Measurements from ENCODE around the gene ST3GAL6.

The ST3GAL6 gene

DNA sequence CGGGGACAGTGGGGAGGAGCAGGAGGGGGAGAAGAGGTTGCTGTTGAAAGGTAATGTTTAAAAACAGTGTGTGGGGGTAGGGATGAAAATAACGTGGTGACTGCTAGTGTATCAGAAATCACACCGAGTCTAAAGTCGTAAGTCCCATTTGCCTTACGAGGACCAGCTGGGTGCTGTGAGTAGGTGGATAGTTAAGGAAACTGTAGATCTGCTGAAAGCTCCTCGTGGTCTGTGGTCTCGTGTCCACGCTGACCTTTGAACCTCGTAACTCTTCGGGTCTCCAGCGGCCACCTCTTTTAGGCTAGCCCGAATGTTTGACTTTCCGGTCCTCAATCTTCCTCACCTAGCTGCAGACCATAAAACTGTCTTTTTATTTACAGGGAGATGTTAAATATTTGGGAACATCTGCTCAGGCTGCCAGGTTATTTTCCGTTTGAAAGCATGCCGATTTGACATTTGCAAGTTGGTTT is 29.3 kb upstream of the ST3GAL6 start:
- H3K36me3 ChIP-seq (replicated peaks in 1 of 2; ENCODE audit: control insufficient read depth in 2 of 2, insufficient read depth in 2 of 2, low read length in 2 of 2) = no peaks in the 10 kb centered on the region
- DNase-seq (ENCODE audit: low spot score) = peak; percentile 8
- peak overlapping the region in 1 of 2 donors; percentile 61 for H3K4me3 ChIP-seq (ENCODE audit: low read length in 2 of 2)
- no peak overlapping the region for H3K27ac ChIP-seq (replicated peaks; ENCODE audit: low read length)
- no peak overlapping the region for H3K18ac ChIP-seq (ENCODE audit: low read length)
- no peak overlapping the region for H2BK15ac ChIP-seq (ENCODE audit: low read length)
- H2BK120ac ChIP-seq (ENCODE audit: low read depth, low read length) = no peak overlapping the region
- no peak overlapping the region for H3K14ac ChIP-seq (ENCODE audit: low read length)
- H3K4me1 ChIP-seq (ENCODE audit: control insufficient read depth in 2 of 2, insufficient read depth in 1 of 2, low read depth in 1 of 2, low read length in 2 of 2) = peaks cover 2 to 4% of the 10 kb centered on the region in 2 donors
- no peak overlapping the region for H3K23ac ChIP-seq (ENCODE audit: low read depth, low read length, poor library complexity)
- no peak overlapping the region for H2BK12ac ChIP-seq (ENCODE audit: low read length)
- no peak overlapping the region for H2BK5ac ChIP-seq (ENCODE audit: low read length)
- no peak overlapping the region for H2AK5ac ChIP-seq (ENCODE audit: low read depth, low read length)
- no peak overlapping the region for H3K9ac ChIP-seq (ENCODE audit: low read depth, low read length, poor library complexity)
- no peak overlapping the region for H3K4ac ChIP-seq (ENCODE audit: low read length)
- no peak overlapping the region for H4K91ac ChIP-seq (ENCODE audit: low read depth, low read length, poor library complexity)
- H2AFZ ChIP-seq (ENCODE audit: low read length) = peak overlapping the region; percentile 99
- peaks cover 0 to 2% (median 0%) of the 10 kb centered on the region in 3 experiments for H3K27me3 ChIP-seq (ENCODE audit: control insufficient read depth in 3 of 3, insufficient read depth in 3 of 3, low read depth in 1 of 3, low read length in 3 of 3)
- no peaks in the 10 kb centered on the region for H3K79me1 ChIP-seq (ENCODE audit: low read depth, low read length)
- peak overlapping the region; percentile 85 for H3K4me2 ChIP-seq (ENCODE audit: insufficient read depth, low read length, poor library complexity, severe bottlenecking)
- WGBS, 2 donors (ENCODE audit: extremely low coverage in 2 of 2, insufficient read length in 2 of 2, insufficient replicate concordance in 1 of 2) = no CpG with 5 or more reads among the region's 15 CpGs
- H4K8ac ChIP-seq (ENCODE audit: low read depth, low read length) = no peak overlapping the region
- H3K9me3 ChIP-seq (replicated peaks in 1 of 2; ENCODE audit: control insufficient read depth in 2 of 2, insufficient read depth in 1 of 2, low read depth in 1 of 2, low read length in 2 of 2) = no peaks in the 10 kb centered on the region

DNA sequence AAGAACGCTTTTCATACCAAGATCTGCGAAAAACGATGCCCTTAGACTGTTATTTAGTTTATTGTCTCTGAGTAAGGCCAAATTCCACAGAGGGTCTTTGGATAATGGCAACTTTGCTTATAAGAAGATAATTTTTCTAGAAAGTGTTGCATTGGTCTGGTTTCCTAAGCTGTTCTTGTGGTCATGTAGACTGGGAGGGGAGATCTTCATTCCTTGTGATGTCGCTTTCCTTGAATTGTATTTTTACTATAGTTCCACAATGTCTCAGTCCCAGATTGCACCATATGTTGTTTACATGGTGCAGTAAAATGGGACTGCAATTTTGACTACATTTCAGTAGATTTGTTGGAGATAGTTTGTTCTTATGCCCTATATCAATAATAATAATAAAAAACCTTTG is 28.8 kb upstream of the ST3GAL6 start:
- Histone ChIP-seq H2BK120ac (ENCODE audit: low read depth, low read length) (no peak overlapping the region), H3K4ac (ENCODE audit: low read length) (no peak overlapping the region), H3K9me3 (replicated peaks in 1 of 2; ENCODE audit: control insufficient read depth in 2 of 2, insufficient read depth in 1 of 2, low read depth in 1 of 2, low read length in 2 of 2) (no peaks in the 10 kb centered on the region), H4K8ac (ENCODE audit: low read depth, low read length) (no peak overlapping the region), H3K18ac (ENCODE audit: low read length) (no peak overlapping the region), H2BK5ac (ENCODE audit: low read length) (no peak overlapping the region), H3K4me3 (ENCODE audit: low read length in 2 of 2) (peak overlapping the region in 1 of 2 donors; percentile 61), H2BK12ac (ENCODE audit: low read length) (no peak overlapping the region), H3K9ac (ENCODE audit: low read depth, low read length, poor library complexity) (no peak overlapping the region), H3K14ac (ENCODE audit: low read length) (no peak overlapping the region), H3K79me1 (ENCODE audit: low read depth, low read length) (no peaks in the 10 kb centered on the region), H3K23ac (ENCODE audit: low read depth, low read length, poor library complexity) (no peak overlapping the region), H2AK5ac (ENCODE audit: low read depth, low read length) (no peak overlapping the region), H4K91ac (ENCODE audit: low read depth, low read length, poor library complexity) (no peak overlapping the region), H3K36me3 (replicated peaks in 1 of 2; ENCODE audit: control insufficient read depth in 2 of 2, insufficient read depth in 2 of 2, low read length in 2 of 2) (no peaks in the 10 kb centered on the region), H2AFZ (ENCODE audit: low read length) (no peak overlapping the region), H3K27ac (replicated peaks; ENCODE audit: low read length) (no peak overlapping the region), H2BK15ac (ENCODE audit: low read length) (no peak overlapping the region), H3K27me3 (ENCODE audit: control insufficient read depth in 3 of 3, insufficient read depth in 3 of 3, low read depth in 1 of 3, low read length in 3 of 3) (peaks cover 0 to 2% (median 0%) of the 10 kb centered on the region in 3 experiments), H3K4me2 (ENCODE audit: insufficient read depth, low read length, poor library complexity, severe bottlenecking) (peak overlapping the region; percentile 85), H3K4me1 (ENCODE audit: control insufficient read depth in 2 of 2, insufficient read depth in 1 of 2, low read depth in 1 of 2, low read length in 2 of 2) (peaks cover 2 to 4% of the 10 kb centered on the region in 2 donors)
- DNase-seq (ENCODE audit: low spot score) = no peak
- no CpG with 5 or more reads among the region's 4 CpGs for WGBS, 2 donors (ENCODE audit: extremely low coverage in 2 of 2, insufficient read length in 2 of 2, insufficient replicate concordance in 1 of 2)

DNA sequence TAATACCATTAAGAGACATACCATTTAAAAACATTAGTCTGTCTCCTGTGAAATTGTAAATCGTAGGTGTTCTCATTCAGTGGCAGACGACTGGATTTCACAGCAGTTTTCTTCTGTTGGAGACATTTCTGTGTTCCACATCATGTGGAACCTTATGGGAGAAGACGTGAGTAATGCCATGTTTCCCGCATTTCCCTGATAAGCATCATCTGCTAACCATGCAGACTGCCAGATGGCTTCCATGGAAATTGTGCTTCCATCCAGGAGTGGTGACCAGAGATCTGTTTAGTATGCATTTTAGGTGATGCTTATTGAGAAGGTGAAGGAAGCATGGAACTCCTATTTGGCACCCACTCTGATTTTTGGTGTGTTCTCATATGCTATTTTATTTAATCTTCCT is 28.4 kb upstream of the ST3GAL6 start:
- no peak overlapping the region for H3K4ac ChIP-seq (ENCODE audit: low read length)
- H3K27me3 ChIP-seq (ENCODE audit: control insufficient read depth in 3 of 3, insufficient read depth in 3 of 3, low read depth in 1 of 3, low read length in 3 of 3) = peaks cover 0 to 2% (median 0%) of the 10 kb centered on the region in 3 experiments
- no peaks in the 10 kb centered on the region for H3K36me3 ChIP-seq (replicated peaks in 1 of 2; ENCODE audit: control insufficient read depth in 2 of 2, insufficient read depth in 2 of 2, low read length in 2 of 2)
- H2BK5ac ChIP-seq (ENCODE audit: low read length) = no peak overlapping the region
- H3K9me3 ChIP-seq (replicated peaks in 1 of 2; ENCODE audit: control insufficient read depth in 2 of 2, insufficient read depth in 1 of 2, low read depth in 1 of 2, low read length in 2 of 2) = no peaks in the 10 kb centered on the region
- DNase-seq (ENCODE audit: low spot score) = no peak
- no peak overlapping the region for H3K14ac ChIP-seq (ENCODE audit: low read length)
- no peak overlapping the region for H3K9ac ChIP-seq (ENCODE audit: low read depth, low read length, poor library complexity)
- H3K18ac ChIP-seq (ENCODE audit: low read length) = no peak overlapping the region
- no peak overlapping the region for H3K27ac ChIP-seq (replicated peaks; ENCODE audit: low read length)
- H3K4me3 ChIP-seq (ENCODE audit: low read length in 2 of 2) = no peak overlapping the region
- no peak overlapping the region for H2AK5ac ChIP-seq (ENCODE audit: low read depth, low read length)
- WGBS, 2 donors (ENCODE audit: extremely low coverage in 2 of 2, insufficient read length in 2 of 2, insufficient replicate concordance in 1 of 2) = no CpG with 5 or more reads among the region's 4 CpGs
- H3K4me1 ChIP-seq (ENCODE audit: control insufficient read depth in 2 of 2, insufficient read depth in 1 of 2, low read depth in 1 of 2, low read length in 2 of 2) = peaks cover 2 to 4% of the 10 kb centered on the region in 2 donors
- H2BK15ac ChIP-seq (ENCODE audit: low read length) = no peak overlapping the region
- no peak overlapping the region for H2AFZ ChIP-seq (ENCODE audit: low read length)
- no peaks in the 10 kb centered on the region for H3K79me1 ChIP-seq (ENCODE audit: low read depth, low read length)
- H2BK12ac ChIP-seq (ENCODE audit: low read length) = no peak overlapping the region
- H2BK120ac ChIP-seq (ENCODE audit: low read depth, low read length) = no peak overlapping the region
- no peak overlapping the region for H3K23ac ChIP-seq (ENCODE audit: low read depth, low read length, poor library complexity)
- no peak overlapping the region for H4K8ac ChIP-seq (ENCODE audit: low read depth, low read length)
- no peak overlapping the region for H4K91ac ChIP-seq (ENCODE audit: low read depth, low read length, poor library complexity)
- H3K4me2 ChIP-seq (ENCODE audit: insufficient read depth, low read length, poor library complexity, severe bottlenecking) = no peak overlapping the region

DNA sequence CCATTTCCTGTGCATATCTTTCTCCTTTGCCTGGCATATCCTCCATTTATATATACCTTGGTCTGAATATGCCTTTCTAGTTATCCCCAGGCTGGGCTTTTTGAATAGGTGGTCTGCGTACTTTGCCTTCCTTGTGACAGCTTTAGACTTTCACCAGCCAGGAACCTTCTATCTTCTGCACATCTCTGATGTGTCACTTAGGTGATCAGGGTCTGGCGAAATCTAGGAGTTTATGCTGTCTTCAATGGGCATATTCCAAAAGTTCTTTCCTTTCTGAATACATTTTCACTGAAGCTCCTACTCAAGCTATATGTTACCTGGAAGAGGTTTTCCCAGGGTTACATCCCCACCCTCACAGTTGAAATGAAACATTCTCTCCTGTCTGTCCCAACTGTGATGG is 27.8 kb upstream of the ST3GAL6 start:
- H2BK5ac ChIP-seq (ENCODE audit: low read length) = no peak overlapping the region
- H3K27me3 ChIP-seq (ENCODE audit: control insufficient read depth in 3 of 3, insufficient read depth in 3 of 3, low read depth in 1 of 3, low read length in 3 of 3) = peaks cover 0 to 2% (median 0%) of the 10 kb centered on the region in 3 experiments
- H4K8ac ChIP-seq (ENCODE audit: low read depth, low read length) = no peak overlapping the region
- H3K18ac ChIP-seq (ENCODE audit: low read length) = no peak overlapping the region
- no peaks in the 10 kb centered on the region for H3K36me3 ChIP-seq (replicated peaks in 1 of 2; ENCODE audit: control insufficient read depth in 2 of 2, insufficient read depth in 2 of 2, low read length in 2 of 2)
- H2BK15ac ChIP-seq (ENCODE audit: low read length) = no peak overlapping the region
- H3K4me2 ChIP-seq (ENCODE audit: insufficient read depth, low read length, poor library complexity, severe bottlenecking) = no peak overlapping the region
- no peak overlapping the region for H3K14ac ChIP-seq (ENCODE audit: low read length)
- no peak overlapping the region for H2BK120ac ChIP-seq (ENCODE audit: low read depth, low read length)
- H3K4me3 ChIP-seq (ENCODE audit: low read length in 2 of 2) = no peak overlapping the region
- no peak overlapping the region for H2AFZ ChIP-seq (ENCODE audit: low read length)
- H3K4ac ChIP-seq (ENCODE audit: low read length) = no peak overlapping the region
- H3K9me3 ChIP-seq (replicated peaks in 1 of 2; ENCODE audit: control insufficient read depth in 2 of 2, insufficient read depth in 1 of 2, low read depth in 1 of 2, low read length in 2 of 2) = no peaks in the 10 kb centered on the region
- no peak overlapping the region for H3K27ac ChIP-seq (replicated peaks; ENCODE audit: low read length)
- H3K4me1 ChIP-seq (ENCODE audit: control insufficient read depth in 2 of 2, insufficient read depth in 1 of 2, low read depth in 1 of 2, low read length in 2 of 2) = peaks cover 2 to 4% of the 10 kb centered on the region in 2 donors
- no peak overlapping the region for H3K9ac ChIP-seq (ENCODE audit: low read depth, low read length, poor library complexity)
- H3K23ac ChIP-seq (ENCODE audit: low read depth, low read length, poor library complexity) = no peak overlapping the region
- WGBS, 2 donors (ENCODE audit: extremely low coverage in 2 of 2, insufficient read length in 2 of 2, insufficient replicate concordance in 1 of 2) = no CpG with 5 or more reads among the region's 2 CpGs
- no peak for DNase-seq (ENCODE audit: low spot score)
- H3K79me1 ChIP-seq (ENCODE audit: low read depth, low read length) = no peaks in the 10 kb centered on the region
- H4K91ac ChIP-seq (ENCODE audit: low read depth, low read length, poor library complexity) = no peak overlapping the region
- H2BK12ac ChIP-seq (ENCODE audit: low read length) = no peak overlapping the region
- no peak overlapping the region for H2AK5ac ChIP-seq (ENCODE audit: low read depth, low read length)

All from neuronal stem cell (in vitro differentiated cells).